HG02870 (cell line): ENCODE results near the gene ZNF865.

Experiments used
- ATAC-seq: cut with Tn5 transposase; IDR thresholded peaks from one replicate; pipeline ENCODE4 v1.9.1; 2021; ENCODE audit warnings: mild to moderate bottlenecking, moderate library complexity; ENCODE audit not compliant: unreplicated experiment

Gene ZNF865

GRCh38 chr19:55603581-55604292 is 1.7 kb upstream of the ZNF865 start:
- ATAC-seq: no peak

- ATAC-seq: peak; percentile 75
These were observed 225 bp upstream of the ZNF865 start for GRCh38 chr19:55605207-55605636.

- ATAC-seq: no peak
These were observed 982 bp downstream of the ZNF865 start for GRCh38 chr19:55606471-55606787.

- ATAC-seq: no peak
These were observed 1.4 kb downstream of the ZNF865 start for GRCh38 chr19:55606817-55607216.

- ATAC-seq: no peak
These were observed 3.9 kb downstream of the ZNF865 start for GRCh38 chr19:55609326-55609725.

GRCh38 chr19:55611300-55611982 is 6.0 kb downstream of the ZNF865 start:
- no peak for ATAC-seq

GRCh38 chr19:55611983-55612645 is 6.7 kb downstream of the ZNF865 start:
- ATAC-seq: no peak

GRCh38 chr19:55613396-55613795 is 7.9 kb downstream of the ZNF865 start:
- ATAC-seq: no peak

- ATAC-seq: no peak
These were observed 8.7 kb downstream of the ZNF865 start for GRCh38 chr19:55613930-55614710.

GRCh38 chr19:55614711-55615542 is 9.5 kb downstream of the ZNF865 start:
- no peak for ATAC-seq

- no peak for ATAC-seq
These were observed 10.3 kb downstream of the ZNF865 start for GRCh38 chr19:55615543-55616394.

GRCh38 chr19:55616395-55616875 is 11.0 kb downstream of the ZNF865 start:
- ATAC-seq: no peak

GRCh38 chr19:55617426-55617825 is 12.0 kb downstream of the ZNF865 start:
- ATAC-seq: no peak

- no peak for ATAC-seq
These were observed 13.0 kb downstream of the ZNF865 start for GRCh38 chr19:55618426-55618825.

GRCh38 chr19:55619286-55619685 is 13.8 kb downstream of the ZNF865 start:
- ATAC-seq: no peak

GRCh38 chr19:55620410-55621204 is 15.2 kb downstream of the ZNF865 start:
- no peak for ATAC-seq

- ATAC-seq: no peak
These were observed 15.8 kb downstream of the ZNF865 start for GRCh38 chr19:55621205-55621672.

GRCh38 chr19:55621673-55622231 is 16.3 kb downstream of the ZNF865 start:
- ATAC-seq: no peak
